ENCODE measurements around the gene CLDN6.

The CLDN6 gene

DNA sequence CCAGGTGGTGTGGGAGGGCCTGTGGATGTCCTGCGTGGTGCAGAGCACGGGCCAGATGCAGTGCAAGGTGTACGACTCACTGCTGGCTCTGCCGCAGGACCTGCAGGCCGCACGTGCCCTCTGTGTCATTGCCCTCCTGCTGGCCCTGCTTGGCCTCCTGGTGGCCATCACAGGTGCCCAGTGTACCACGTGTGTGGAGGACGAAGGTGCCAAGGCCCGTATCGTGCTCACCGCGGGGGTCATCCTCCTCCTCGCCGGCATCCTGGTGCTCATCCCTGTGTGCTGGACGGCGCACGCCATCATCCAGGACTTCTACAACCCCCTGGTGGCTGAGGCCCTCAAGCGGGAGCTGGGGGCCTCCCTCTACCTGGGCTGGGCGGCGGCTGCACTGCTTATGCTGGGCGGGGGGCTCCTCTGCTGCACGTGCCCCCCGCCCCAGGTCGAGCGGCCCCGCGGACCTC, 4.5 kb downstream of the CLDN6 start:
- DNase-seq (ENCODE audit: low spot score), result no peak

DNA sequence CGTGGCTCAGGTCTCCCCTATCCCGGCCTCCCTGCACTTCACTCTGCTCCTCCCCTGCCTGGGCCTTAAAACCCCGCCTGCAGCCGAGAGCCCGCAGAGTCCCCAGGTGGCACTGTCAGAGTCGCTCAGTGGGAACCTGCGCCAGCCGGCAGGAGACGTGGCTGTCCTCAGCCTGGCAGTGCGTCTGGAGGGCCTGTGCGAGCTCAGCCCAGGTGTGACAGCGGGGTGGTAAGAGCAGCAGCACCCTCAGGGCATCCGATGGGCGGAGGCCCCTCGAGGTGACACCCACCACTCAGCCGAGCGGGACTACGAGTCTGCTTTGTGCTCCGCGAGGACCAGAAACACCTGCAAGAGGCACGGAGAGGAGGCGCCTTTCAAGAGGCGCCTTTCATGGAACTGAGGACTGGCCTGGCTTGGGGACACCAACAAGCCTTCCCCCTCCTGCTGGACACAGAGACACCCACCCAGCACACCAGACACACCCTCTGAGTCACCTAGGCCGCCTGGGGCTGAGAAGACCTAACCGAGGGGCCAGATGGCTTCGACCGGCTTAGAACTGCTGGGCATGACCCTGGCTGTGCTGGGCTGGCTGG, 5.1 kb downstream of the CLDN6 start, which contains the start of gene CLDN9:
TSS of gene CLDN9 (plus strand) at position 96 of the 593 bp plus-strand sequence. CDS start at position 536, 440 bp downstream.
- no peak for DNase-seq (ENCODE audit: low spot score)

DNA sequence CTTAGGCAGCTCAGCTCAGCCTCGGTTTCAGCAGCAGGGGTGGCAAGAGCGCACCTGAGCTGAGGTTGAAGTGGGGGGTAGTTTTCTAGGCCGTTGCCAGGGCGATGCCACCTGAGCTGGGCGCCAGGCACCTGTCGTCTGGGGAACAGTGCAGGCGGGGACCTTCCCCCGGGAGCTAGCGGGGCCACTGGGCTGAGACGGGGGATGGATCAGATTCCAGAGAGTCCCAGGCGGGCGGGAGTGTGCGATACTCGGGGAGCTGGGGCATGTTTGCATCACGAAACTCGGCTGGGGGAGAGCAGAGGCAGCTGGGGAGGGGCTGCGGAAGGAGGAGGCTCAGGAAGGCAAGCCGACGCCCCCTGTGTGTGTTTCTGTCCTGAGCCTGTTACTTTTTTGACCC, 5.7 kb downstream of the CLDN6 start:
- no peak for DNase-seq (ENCODE audit: low spot score)

DNA sequence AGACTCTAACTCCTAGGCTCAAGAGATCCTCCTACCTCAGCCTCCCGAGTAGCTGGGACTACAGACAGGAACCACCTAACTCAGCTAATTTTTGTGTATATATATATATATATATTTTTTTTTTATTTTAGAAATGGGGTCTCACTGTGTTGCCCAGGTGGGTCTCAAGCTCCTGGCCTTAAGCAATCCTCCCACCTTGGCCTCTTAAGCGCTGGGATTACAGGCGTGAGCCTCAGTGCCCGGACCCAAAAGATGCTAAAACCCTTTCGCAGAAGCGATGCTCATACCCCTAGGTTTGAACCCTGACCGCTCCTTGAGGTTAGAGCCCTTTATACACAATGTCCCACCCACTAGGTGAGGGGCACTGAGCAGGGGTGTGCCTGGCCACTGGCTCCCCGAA, 7.5 kb downstream of the CLDN6 start:
- no peak for DNase-seq (ENCODE audit: low spot score)

DNA sequence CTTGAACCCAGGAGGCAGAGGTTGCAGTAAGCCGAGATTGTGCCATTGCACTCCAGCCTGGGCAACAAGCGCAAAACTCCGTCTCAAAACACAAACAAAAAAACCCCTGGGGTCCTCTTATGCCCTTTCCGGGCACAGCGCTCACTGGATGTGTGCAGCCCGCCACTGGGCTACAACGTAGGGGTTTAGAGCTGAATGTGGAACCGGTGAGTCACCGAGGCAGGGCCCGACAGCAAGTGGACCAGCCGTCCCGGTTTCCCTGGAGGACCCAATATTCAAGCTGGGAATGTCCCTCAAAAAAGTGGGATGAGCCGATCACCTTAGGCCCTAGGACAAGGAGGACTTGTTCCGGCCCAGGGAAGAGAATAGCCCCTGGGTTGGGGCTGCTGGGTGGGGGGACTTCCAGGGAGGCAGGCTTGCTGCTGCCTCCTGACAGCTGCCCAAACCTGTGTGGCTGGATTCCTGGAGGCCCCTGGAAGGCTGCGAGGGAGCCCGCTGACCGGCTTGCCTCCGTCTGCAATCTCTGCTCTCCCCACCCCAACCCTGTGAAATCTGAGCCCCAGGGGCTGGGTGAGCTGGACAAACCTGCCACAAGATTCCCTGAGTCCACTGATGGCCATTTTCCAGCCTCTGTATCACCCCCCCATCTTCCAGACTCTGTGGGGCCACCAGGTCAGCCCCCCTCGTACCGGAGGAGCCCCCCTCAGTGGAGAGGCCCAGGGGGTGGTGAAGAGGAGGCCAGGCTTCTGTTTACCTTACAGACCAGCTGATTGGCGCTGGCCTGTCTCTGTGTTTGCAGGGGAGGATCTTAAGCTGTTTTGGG, 8.2 kb downstream of the CLDN6 start:
- no peak for DNase-seq (ENCODE audit: low spot score)

DNA sequence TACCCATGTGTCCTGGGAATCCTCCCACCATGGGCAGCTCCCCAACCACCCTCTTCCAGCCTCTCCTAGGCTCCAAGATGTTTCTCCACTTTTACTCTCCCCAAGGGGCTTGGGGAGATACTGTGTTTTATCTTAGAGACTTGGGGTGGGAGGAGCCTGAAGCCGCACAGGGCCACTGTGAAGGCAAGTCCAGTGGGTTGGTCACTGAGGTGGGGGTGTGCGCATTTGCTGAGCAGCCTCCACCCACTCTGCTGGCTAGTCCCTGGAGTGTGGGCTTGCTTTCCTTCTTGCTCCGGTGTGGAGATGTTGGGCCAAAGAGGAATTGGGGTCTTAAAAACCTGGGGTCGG, 9.3 kb downstream of the CLDN6 start:
- DNase-seq (ENCODE audit: low spot score), result no peak

DNA sequence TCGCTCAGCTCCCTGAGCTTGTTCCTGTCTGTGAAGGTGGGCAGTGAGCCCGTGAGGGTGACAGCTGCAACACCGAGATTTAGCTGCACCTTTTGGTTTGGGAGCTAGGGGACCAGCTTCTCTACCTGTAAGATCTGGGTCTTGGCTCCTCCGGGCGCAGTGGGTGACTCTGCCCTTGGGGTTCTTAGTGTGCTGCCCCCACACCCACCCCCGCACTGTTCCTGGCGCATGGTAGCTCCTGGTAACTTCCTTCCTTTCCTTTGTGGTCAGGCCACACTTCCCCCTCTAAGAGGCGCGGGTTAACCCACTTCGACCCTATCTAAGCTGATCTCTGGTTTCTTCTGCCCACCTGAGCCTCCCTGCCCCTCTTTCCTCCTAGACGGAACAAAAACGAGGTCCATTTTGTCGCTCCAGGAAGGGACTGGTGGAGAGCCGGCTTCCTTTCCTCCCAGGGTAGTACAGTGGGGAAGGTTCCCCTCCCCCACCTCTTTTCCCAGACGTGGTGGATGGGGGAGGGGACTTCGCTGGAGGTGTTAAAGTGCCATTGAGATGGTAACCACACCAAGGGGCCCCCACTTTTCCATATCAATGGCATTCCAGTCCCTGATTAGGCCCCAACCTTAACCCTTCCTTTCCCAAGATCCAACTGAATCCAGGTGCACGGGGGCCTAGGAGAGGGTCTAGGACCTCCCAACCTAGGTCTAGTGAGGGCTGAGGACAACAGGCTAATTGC, 9.9 kb downstream of the CLDN6 start:
- no peak for DNase-seq (ENCODE audit: low spot score)

DNA sequence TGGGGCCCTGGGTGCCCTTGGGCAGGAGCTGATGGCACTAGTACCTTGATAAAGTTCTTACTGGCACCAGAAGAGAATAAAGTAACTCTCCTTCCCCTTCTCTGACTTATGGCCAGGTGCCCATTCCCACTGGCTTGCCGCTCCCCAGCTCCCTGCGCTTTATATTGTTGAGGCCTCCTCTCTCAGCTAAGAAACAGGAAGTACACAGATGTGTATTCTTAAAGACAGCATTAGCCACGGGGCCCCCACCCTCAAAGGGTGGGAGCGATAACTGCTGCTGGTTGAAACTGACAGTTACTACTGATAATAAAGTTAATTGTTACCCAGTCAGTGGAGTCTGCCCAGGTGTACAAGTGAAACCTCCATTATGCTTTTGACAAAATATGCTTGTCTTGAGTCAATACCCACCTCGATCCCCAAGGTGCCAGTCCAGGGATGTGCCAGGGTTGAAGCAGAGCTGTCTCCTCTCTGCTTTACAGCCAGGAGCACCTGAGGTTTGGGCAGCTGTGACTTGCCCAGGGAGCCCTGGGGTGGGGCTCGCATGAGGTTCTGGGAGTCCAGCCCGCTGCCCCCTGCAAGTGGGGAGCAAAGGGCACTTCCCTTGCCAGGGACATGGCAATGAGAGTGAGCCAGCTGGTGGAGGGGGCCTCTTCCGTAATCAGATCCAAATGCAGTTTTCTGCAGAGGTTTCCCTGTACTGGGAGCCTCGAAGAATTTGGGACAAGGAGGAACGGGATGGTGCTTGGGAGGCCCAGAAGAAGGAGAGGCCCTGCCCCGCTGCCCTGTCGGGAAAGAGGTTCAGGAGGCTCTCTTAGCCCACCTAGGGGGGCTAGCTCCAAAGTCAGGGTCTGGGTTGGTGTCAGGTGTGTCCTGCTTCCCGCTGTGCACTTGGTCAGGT, 10.7 kb downstream of the CLDN6 start:
- DNase-seq (ENCODE audit: low spot score), result no peak

DNA sequence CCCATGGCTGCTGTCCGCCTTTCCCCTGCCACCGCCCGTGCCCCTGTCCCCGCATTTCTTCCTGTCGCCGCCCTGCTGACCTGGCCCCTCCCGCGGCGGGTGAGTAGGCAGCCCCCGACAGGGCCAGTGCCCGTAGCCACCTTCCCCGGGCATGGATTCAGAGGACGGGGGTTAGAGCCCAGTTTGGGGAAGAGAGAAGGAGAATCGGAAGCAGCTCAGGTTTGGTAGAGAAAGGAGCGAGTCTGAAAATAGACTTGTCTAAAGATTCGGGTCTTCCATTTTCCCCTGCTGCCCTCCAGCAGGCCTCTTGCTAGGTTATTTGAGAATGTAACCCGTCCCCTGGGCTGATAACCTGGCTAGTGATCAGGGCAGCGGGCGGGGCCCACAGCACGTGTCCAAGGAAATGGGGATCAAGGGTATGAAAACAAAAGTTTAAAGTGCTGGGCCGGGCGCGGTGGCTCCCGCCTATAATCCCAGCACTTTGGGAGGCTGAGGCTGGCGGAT, 13.2 kb downstream of the CLDN6 start:
- DNase-seq (ENCODE audit: low spot score), result peak; percentile 44

DNA sequence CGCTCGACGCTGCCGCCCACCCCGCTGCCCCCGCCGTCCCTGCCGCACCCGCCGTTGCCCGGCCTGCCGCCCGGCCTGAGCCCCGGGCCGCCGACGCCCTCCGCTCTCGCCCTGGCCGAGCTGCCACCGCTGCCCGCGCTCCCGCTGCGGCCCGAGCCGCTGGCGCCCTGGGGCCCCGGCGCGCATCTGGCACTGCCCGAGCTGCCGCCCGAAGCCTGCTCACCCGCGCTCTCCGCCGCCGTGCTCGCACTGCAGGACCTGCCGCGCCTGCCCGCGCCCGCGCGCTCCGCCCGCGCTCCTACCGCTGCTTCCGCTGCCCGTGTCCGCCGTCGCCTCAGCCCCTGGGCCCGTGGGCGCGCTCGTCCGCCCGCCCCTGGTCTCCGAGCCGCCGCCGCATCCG, 13.7 kb downstream of the CLDN6 start:
- DNase-seq (ENCODE audit: low spot score), result no peak

DNA sequence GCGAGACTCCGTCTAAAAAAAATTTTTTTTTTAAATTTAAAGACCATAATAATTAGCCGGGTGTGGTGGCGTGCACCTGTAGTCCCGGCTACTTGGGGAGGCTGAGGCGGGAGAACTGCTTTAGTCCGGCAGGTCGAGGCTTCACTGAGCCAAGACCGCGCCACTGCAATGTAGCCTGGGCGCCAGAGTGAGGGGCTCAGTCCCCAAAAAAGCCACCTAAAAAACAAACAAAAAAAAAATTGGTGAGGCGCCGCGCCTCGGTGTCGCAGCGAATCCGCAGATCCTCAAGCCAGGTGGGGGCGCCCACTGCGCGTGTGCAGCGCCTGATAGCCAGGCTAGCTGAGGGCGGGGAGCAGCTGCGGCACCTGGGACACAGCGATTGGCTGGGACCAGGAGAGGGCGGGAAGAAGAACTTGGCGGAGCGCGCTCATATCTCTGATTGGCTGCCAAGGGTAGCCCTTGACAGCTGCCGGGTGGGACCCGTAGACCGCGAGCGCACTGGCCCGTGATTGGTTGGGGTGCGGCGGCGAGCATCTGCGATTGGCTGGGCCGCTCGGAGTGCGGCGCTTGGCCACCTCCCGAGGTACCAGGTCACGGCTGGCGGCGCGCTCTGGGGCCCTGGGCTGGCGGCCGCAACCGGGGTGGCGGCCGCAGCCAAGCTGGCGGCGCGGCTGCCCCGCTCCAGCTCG, 14.3 kb downstream of the CLDN6 start:
- DNase-seq (ENCODE audit: low spot score), result peak; percentile 99

DNA sequence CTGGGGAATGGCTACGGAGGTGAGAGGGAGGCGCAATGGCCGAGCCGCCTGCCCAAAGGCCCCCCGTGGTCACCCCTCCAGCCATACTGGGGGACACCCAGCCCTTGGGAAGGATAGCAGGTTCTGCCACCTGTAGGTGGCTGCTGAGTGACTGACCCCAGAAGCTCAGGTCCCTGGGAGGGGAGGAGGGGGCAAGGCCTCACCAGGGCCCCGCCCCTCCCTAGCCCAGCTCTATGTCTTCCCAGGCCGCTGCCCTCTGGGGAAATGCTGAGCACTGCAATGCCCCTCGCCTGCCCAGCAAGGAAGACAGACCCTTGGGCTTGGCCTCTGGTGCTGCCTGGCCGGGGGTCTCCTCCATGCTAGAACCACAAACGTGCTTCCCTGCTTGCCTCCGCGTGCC, 16.7 kb downstream of the CLDN6 start:
- DNase-seq (ENCODE audit: low spot score), result no peak

DNA sequence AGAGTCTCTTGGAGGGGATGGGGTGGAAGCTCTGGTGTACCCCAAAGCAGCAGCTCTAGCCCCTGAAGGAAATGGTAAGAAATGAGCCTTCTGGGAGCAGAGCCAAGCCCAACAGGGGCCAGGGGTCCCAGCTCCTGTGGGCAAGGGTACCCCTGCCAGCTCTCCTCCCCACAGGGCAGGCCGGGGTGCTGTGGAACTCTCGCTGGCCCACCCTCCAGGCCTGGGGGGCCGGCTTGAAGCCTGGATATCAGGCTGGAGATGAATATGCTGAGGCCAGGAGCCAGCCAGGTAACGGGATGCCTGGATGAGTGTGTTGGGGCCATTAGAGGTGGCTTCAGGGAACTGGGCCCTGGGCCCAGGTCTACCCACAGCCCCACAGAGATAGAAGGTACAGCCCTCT, 17.4 kb downstream of the CLDN6 start:
- no peak for DNase-seq (ENCODE audit: low spot score)

DNA sequence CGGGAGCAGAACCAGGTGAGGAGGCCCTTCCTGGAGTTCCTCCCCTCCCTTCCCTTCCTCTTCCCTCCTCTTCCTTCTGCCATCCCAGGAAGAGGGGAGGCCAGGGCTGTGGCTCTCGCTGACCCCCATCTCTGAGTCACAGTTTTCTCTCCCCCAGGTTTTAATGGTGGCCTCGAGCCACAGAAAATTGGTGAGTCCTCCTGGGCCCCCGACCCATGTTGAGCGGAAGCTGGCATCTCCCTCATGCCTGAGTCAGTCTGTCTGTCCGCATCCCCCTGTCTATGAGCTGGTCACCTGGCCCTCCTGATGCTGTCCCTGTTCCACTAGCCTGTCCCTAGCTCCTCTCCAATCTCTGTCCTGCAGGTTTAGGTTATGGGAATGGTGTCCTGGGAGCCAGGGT, 18.1 kb downstream of the CLDN6 start:
- no peak for DNase-seq (ENCODE audit: low spot score)

DNA sequence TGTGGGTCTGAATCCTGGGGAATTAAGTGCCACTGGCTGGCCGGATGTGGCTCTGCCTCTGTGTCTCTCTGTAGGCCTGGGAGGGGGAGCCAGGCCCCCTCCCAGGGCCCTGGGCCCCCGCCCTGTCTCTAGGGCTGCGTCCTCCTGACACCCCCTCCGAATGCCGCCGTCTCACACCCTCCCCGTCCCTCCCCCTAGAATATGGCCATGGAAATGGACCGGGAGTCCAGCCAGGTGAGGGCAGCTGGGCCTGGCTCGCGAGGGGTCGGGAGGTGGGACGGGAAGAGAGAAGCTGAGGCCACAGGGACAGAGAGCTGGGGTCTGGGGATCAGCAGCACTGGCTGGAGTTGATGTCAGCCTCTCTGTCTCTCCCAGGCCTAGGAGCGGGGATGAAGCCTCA, 21.7 kb downstream of the CLDN6 start:
- DNase-seq (ENCODE audit: low spot score), result no peak

DNA sequence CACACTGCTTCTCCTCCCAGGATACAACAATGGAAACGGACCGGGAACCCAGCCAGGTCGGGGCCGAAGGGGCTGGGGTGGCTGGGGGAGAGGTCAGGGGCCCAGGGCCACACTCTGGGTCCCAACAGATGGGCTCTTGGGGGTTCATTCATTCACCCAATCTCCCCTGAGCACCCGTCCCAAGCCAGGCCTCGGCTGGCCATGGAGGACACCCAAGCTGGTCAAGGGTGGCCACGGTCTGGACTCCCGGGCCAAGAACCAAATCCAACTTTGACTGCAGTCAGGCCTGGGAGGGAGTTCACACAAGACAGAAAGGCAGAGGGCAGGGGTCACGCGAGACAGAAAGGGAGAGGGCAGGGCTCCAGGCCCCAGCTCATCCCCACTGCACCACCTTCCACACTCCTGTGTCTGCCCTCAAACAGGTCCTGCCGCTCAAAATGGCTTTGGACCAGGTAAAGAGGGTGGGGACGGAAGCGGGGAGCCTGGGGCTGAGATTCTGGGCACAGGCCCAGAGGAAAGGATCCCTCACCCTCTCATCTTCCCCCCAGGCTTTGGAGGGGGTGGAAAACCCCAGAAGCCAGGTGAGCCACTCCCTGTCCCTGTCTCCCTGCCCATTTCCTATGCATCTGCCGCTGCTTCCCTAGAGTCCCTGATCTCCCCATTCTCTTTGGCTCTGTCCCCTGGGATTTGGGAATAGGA, 25.5 kb downstream of the CLDN6 start:
- DNase-seq (ENCODE audit: low spot score), result no peak

DNA sequence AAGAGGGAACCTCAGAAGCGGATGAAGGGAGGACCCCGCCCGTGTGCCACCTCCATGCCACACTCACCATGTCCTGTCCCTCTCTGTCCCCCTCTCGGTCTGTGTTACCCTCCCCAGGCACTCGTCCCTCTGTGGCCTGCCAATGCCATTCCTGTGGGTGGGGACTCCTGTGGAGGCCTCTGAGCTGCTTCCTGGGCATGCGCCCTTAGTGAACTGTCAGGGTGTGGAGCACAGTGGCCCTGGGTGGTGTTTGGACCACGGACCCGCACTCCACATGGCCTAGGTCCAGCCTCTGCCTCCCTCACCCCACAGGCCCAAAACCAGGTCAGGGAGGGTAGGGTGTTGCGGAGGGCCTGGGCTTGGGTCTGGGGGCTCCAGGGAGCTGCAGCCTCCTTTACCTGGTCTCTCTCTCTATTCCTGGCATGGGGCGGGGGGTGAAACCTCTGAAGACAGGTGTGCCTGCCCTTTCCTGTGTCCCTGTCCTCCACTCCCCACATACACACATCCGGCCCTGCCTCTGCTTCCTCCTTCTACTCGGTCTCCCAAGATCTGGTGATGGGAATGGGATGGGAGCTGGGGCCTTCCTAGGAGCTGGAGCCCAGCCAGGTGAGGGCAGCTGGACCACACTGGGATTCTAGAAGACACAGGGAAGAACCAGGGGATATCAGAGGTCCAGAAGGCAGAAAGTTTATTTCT, 26.3 kb downstream of the CLDN6 start:
- DNase-seq (ENCODE audit: low spot score), result no peak

DNA sequence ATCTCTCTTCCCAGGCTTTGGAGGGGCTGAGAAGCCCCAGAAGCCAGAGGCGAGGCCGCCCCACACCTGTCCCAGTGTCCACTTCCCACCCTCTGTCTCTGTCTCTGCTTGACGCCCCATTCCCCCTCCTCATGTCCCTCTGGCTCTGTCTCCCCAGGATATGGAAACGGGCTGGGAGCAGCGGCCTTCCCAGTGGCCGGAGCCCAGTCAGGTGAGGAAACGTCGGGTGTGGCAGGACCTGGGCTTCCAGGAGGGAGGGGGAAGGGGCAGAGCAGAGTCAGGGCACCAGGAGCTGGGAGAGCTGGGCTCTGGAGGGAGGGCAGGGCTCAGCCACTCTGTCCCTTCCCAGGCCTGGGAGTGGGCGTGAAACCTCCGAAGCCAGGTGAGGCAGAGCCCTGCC, 27.1 kb downstream of the CLDN6 start:
- no peak for DNase-seq (ENCODE audit: low spot score)

DNA sequence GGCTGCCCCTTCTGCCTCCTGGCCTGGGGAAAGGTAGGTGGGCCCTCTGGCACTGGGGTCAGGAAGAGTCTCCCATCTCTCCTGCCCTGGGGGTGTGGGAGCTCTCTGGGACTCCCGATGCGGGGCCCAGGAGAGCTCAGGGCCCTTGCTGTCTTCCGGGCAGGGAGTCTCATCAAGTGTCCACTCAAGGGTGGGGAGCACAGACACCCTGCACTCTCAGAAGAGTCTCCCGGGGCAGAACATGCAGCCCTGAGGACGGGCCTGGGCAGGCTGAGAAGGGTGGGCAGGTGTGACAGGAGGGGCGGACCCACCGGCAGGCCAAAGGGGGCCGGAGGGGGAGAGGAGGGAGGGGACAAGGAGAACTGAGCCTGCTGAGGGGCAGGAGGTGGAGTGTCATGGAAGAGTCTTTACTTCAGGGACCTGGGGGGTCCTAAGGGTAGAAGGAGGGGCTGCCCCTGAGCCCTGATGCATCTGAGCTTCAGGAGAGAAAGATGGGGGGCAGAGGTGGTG, 29.3 kb downstream of the CLDN6 start:
- no peak for DNase-seq (ENCODE audit: low spot score)

DNA sequence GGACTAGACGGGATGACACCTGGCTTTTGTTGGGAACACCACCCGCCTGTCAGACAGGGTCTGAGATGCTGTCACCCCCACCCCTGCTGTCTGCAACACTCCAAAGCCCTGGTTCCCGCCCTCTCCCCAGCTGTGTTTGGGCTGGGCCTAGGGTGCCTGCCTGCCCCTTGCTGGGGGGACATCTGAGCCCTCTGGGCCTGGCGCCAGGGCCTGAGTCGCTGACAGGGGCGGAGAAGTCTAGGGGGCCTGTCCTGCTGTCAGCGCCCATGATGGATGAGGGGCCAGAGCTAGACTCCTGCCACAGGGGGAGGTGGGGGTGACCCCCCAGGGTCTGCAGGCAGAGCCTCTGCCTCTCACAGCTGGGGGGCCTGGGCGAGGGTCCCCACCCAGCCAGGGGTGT, 30.1 kb downstream of the CLDN6 start:
- DNase-seq (ENCODE audit: low spot score), result no peak
